Spinal cord (tissue), 10 donors: Measurements from ENCODE around the gene ZBTB44. TPM values are rescaled to one million over a fixed set of nuclear protein-coding genes. Genes with fewer than 3 reads are reported as not detected.

Experiments
- DNase-seq, 6 donors: peaks; one replicate each; pipeline versions ENCODE4 v3.0.0 to v3.0.0-alpha.2; 2013 to 2015; ENCODE audit warnings: low spot score in 6 of 6, low read depth in 4 of 6
- H3K27ac ChIP-seq: one replicate; pipeline ENCODE4 v1.5.1; 2013; ENCODE audit warnings: low read depth, low read length, control low read depth
- H3K27me3 ChIP-seq: one replicate; pipeline ENCODE4 v1.6.1; 2013; ENCODE audit warnings: low read length; ENCODE audit not compliant: control insufficient read depth, insufficient read depth
- H3K36me3 ChIP-seq: one replicate; pipeline ENCODE4 v1.6.1; 2013; ENCODE audit warnings: low read length; ENCODE audit not compliant: control insufficient read depth, insufficient read depth
- H3K4me1 ChIP-seq: one replicate; pipeline ENCODE4 v1.6.1; 2013; ENCODE audit warnings: low read length; ENCODE audit not compliant: control insufficient read depth, insufficient read depth
- H3K4me3 ChIP-seq: one replicate; pipeline ENCODE4 v1.5.1; 2013; ENCODE audit warnings: low read depth, low read length, control low read depth
- H3K9me3 ChIP-seq: one replicate; pipeline ENCODE4 v1.6.1; 2013; ENCODE audit warnings: low read length; ENCODE audit not compliant: control insufficient read depth, insufficient read depth
- WGBS: methylation state at CpG from one replicate; pipeline ENCODE4 v1.1.5; 2013; ENCODE audit warnings: missing lambda C conversion rate; ENCODE audit not compliant: insufficient coverage; 5-methylcytosine and 5-hydroxymethylcytosine counted together
- polyA plus RNA-seq, 2 donors: library from polyadenylated mRNA; unstranded; fragments of 120-200 nt; gene quantifications; one replicate each; pipeline ENCODE4 v1.2.1, GENCODE V29; 2013; ENCODE audit not compliant: insufficient read length in 2 of 2
- total RNA-seq, 2 donors: library from RNA; depleted of rRNA in 1 of 2; stranded (reverse); fragments of 120-200 nt in 1 of 2; fragments of >200 nt in 1 of 2; gene quantifications; one replicate each; pipeline versions ENCODE4 v1.2.3 to v1.2.4, GENCODE V29; 2013 to 2014
- donor health status: healthy.

Gene ZBTB44
- total and polyA plus RNA-seq, 4 donors = 17.8 to 56.7 (median 29.0) TPM

- no peak overlapping the region for H3K27ac ChIP-seq
- no peaks in the 10 kb centered on the region for H3K9me3 ChIP-seq
- no peak overlapping the region for H3K4me3 ChIP-seq
- WGBS = 65% methylated on average over 4 of the region's 11 CpGs
- DNase-seq = peak in 2 of 6 donors; percentile 78 to 80
- no peaks in the 10 kb centered on the region for H3K36me3 ChIP-seq
- peaks cover 12% of the 10 kb centered on the region for H3K4me1 ChIP-seq
- no peaks in the 10 kb centered on the region for H3K27me3 ChIP-seq
Measured at GRCh38 chr11:130183878-130184610, 130.7 kb downstream of the ZBTB44 start.

GRCh38 chr11:130181295-130182272 is 133.1 kb downstream of the ZBTB44 start:
- Histone ChIP-seq H3K27ac (no peak overlapping the region), H3K9me3 (no peaks in the 10 kb centered on the region), H3K27me3 (no peaks in the 10 kb centered on the region), H3K36me3 (no peaks in the 10 kb centered on the region), H3K4me3 (no peak overlapping the region), H3K4me1 (peaks cover 18% of the 10 kb centered on the region)
- DNase-seq = no peak
- WGBS = 74% methylated on average over 7 of the region's 11 CpGs

- Histone ChIP-seq H3K4me3 (no peak overlapping the region), H3K27me3 (no peaks in the 10 kb centered on the region), H3K36me3 (no peaks in the 10 kb centered on the region), H3K27ac (no peak overlapping the region), H3K4me1 (peaks cover 18% of the 10 kb centered on the region), H3K9me3 (no peaks in the 10 kb centered on the region)
- WGBS = 90% methylated on average over 3 of the region's 8 CpGs
- no peak for DNase-seq
Measured at GRCh38 chr11:130180896-130181294, 133.8 kb downstream of the ZBTB44 start.

GRCh38 chr11:130180491-130180890 is 134.2 kb downstream of the ZBTB44 start:
- WGBS = 86% methylated on average over 2 of the region's 4 CpGs
- Histone ChIP-seq H3K36me3 (no peaks in the 10 kb centered on the region), H3K27me3 (no peaks in the 10 kb centered on the region), H3K4me3 (no peak overlapping the region), H3K4me1 (peaks cover 18% of the 10 kb centered on the region), H3K27ac (no peak overlapping the region), H3K9me3 (no peaks in the 10 kb centered on the region)
- no peak for DNase-seq

- Histone ChIP-seq H3K9me3 (peaks cover 3% of the 10 kb centered on the region), H3K27me3 (no peaks in the 10 kb centered on the region), H3K4me1 (peaks cover 18% of the 10 kb centered on the region), H3K36me3 (no peaks in the 10 kb centered on the region), H3K27ac (no peak overlapping the region), H3K4me3 (no peak overlapping the region)
- 71% methylated on average over 20 of the region's 21 CpGs for WGBS
- DNase-seq = no peak
Measured at GRCh38 chr11:130179396-130180306, 135.1 kb downstream of the ZBTB44 start.

GRCh38 chr11:130178441-130179339 is 136.0 kb downstream of the ZBTB44 start:
- no peaks in the 10 kb centered on the region for H3K27me3 ChIP-seq
- peak in 1 of 6 donors; percentile 33 for DNase-seq
- no peaks in the 10 kb centered on the region for H3K36me3 ChIP-seq
- peaks cover 18% of the 10 kb centered on the region for H3K4me1 ChIP-seq
- no peak overlapping the region for H3K4me3 ChIP-seq
- H3K27ac ChIP-seq = no peak overlapping the region
- peaks cover 3% of the 10 kb centered on the region for H3K9me3 ChIP-seq
- 79% methylated on average over 15 of the region's 16 CpGs for WGBS

- no peaks in the 10 kb centered on the region for H3K36me3 ChIP-seq
- peaks cover 18% of the 10 kb centered on the region for H3K4me1 ChIP-seq
- DNase-seq = no peak
- 100% methylated on average over 5 of the region's 10 CpGs for WGBS
- H3K27me3 ChIP-seq = no peaks in the 10 kb centered on the region
- no peak overlapping the region for H3K27ac ChIP-seq
- H3K4me3 ChIP-seq = no peak overlapping the region
- peaks cover 3% of the 10 kb centered on the region for H3K9me3 ChIP-seq
Measured at GRCh38 chr11:130177782-130178181, 136.9 kb downstream of the ZBTB44 start.
